Activated T-cell treated with anti-CD3 and anti-CD28 coated beads for 4 hours (primary cell): ENCODE data around the gene OSGEP.

Experiments used
- DNase-seq: peaks from one replicate; pipeline ENCODE4 v3.0.0-alpha.2; 2020

Gene OSGEP

DNA sequence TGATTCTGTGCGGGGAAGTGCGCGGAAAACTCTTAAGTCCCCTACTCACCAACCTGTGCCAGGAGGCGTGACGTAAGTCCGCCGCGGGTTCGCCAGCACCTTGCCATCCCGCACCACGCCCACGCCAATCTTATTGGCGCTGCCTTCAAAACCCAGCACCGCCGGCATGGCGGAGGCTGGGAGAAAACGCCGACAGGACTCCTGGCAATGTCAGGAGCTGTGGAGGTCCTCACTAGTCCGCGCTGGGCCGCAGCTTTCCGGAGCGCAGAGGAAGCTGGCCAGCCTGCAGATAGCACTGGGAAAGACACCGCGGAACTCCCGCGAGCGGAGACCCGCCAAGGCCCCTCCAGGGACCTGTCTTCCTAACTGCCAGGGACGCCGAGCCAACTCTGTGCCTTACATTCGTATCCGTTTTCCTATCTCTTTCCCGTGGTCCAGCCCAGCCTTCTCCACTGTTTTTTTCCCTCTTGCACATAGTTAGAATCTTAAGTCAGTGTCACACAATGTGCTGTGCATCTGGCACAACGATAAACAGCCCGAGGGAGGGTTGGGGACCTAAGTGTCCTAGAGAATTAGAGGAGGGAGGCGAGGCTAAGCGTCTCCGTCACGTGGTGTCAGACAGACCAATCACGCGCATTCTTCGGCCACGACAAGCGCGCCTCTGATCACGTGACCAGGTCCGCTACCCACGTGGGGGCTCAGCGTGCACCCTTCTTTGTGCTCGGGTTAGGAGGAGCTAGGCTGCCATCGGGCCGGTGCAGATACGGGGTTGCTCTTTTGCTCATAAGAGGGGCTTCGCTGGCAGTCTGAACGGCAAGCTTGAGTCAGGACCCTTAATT is at the start of gene OSGEP, which contains the start of gene APEX1:
TSS of gene OSGEP (minus strand) at position 297 of the 839 bp plus-strand sequence. CDS start at position 168, 129 bp downstream.
TSS of gene APEX1 (plus strand) at position 711 of the 839 bp plus-strand sequence. CDS start 420 bp downstream, outside the sequence.
- DNase-seq, result peak; percentile 95

DNA sequence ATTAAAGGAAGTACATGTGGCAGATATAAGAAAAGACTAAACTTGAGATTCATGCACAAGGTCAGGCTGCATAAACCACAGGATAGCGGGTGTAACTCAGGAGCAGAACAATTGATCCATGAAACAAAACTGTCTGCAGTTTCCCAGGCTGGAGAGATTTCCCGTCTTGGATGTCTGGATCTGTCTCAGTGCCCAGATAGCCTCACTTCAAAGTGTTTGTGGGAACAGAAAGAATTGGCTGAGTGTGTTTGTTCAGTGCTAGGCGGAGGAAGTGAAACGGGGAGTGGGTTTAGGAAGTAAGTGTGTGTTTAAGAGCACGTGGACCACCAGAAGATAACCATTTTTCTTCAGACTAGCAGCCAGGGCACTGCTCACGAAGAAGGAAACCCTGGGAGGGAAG is 49.3 kb upstream of the OSGEP start:
- no peak for DNase-seq

- DNase-seq, result no peak
Observed at GRCh38 chr14:20501346-20501745, 46.7 kb upstream of the OSGEP start.

- DNase-seq, result no peak
Observed at GRCh38 chr14:20499881-20500280, 45.3 kb upstream of the OSGEP start.

GRCh38 chr14:20499108-20499507 is 44.5 kb upstream of the OSGEP start:
- no peak for DNase-seq

DNA sequence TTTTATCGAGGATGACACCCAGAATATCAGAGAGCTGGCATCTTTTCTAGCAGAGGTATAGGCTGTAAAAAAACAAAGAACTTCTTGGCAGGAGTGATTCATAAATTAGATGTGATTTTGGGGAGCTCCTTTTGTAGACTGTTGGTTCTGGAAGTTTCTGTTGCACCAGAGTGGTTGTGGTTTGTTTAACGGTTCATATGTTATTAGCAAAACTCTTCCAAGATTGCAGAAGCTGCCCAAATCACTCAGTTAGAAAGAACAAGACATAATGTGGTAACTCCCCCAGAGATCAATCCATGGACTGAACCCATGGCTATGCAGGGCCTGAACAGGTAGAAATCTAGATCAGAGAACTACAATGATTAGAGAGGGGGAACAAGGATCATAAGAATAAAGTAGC is 44.0 kb upstream of the OSGEP start:
- DNase-seq, result no peak

DNA sequence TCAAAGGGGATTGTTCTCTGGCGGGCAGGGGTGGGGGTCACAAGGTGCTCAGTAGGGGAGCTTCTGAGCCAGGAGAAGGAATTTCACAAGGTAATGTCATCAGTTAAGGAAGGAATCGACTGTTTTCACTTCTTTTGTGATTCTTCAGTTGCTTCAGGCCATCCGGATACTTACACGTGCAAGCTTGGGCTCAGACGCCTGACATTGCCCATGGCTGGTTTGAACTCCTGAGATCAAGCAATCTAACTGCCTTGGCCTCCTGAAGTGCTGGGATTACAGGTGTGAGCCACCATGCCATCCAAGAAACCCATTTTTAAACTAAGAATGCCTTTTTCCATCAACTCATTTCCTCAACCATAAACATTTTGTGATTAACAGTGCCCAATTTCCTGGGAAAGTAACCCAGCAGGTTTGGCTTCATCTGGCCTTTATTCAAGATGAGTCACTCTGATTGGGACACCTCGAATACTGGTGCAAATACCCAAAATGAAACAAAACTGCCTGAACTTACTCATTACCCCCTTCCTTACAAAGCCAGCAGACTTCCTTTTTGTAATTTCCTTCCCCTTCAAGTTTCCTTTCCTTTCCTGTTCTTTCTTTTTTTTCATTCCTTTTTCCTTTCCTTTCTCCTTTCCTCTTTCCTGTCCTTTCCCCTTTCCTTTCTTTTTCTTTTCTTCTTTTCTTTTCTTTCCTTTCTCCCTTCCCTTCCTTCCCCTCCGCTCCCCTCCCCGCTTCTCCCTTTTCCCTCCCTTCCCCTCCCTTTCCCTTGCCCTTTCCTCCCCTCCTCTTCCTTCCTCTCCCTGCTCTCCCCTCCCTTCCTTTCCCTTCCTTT is 40.5 kb upstream of the OSGEP start:
- no peak for DNase-seq

- no peak for DNase-seq
Observed at GRCh38 chr14:20493634-20494033, 39.0 kb upstream of the OSGEP start.

DNA sequence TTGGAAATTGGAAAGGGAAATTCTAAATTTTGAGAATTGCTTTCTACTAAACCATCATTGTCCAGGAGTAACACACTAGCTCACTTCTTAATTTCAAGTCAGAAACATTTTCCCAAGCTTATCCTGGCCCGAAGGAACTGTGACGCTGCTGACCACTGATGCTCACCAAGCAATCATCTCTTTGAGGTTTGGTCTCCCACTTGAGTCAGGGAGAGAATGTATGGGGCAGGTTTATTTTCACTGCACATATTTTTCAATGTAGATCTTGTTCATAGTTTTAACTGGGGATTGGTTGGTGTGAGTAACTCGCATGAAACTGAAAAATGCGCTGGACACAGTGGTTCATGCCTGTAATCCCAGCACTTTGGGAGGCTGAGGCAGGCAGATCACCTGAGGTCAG is 37.9 kb upstream of the OSGEP start:
- no peak for DNase-seq

DNA sequence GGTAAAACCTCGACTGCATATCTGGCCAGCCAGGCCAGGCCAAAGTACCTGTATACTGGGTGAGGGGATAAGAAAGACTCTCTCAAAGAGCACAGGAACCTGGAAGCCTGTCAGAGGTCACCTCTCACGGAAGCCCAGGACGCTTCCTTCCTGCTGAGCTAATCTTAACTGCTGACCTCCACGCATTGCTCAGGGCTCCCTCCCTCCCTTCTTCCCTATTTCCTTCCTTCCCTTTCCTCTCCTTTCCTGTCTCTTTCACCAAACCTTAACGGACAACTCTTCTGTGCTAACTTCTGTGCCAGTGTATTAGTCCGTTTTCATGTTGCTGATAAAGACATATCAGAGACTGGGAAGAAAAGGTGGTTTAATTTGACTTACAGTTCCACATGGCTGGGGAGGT is 36.0 kb upstream of the OSGEP start:
- no peak for DNase-seq

DNA sequence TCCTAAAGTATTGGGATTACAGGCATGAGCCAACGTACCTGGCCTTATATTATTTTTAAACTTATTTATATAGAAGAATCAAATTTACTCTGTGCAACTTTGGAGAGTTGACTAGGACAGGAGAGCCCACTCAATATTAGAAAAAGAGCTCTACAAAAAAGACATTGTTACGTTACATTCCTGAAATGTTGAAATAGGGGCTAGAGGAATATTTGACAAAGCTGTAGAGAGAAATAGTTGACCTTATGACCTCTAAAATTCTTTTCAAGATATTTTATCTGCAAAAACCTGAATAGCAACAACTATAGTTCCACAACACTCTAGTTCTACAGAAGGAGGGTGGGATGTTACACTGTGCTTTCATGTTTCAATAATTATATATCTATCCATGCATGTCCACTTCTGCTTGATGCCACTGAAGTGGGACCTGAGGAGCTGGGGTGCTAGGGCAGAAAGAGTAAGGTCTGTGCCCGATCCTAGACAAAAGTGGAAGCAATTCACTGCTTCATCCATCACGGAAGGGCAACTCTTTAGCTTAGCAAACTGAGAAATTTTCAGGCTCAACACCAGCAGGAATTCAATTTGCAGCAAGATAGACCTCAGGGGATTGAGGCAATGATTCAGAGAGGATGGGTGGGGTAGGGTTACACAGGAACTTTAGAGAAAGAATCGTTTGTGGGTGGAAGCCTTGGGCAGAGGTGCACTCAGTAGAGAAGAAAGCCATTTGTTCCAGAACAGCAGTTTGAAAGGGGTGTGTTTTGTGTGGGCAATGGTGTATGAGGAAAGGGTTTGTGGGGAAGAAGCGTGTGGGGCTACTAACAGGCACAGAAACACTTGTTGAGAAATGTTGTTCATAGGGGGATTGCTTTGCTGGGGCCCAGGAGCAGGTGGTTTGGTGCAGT is 34.7 kb upstream of the OSGEP start:
- no peak for DNase-seq

- DNase-seq, result no peak
Observed at GRCh38 chr14:20487396-20487725, 32.7 kb upstream of the OSGEP start.

GRCh38 chr14:20486684-20487395 is 32.2 kb upstream of the OSGEP start:
- DNase-seq, result no peak

GRCh38 chr14:20485900-20486299 is 31.3 kb upstream of the OSGEP start:
- no peak for DNase-seq

DNA sequence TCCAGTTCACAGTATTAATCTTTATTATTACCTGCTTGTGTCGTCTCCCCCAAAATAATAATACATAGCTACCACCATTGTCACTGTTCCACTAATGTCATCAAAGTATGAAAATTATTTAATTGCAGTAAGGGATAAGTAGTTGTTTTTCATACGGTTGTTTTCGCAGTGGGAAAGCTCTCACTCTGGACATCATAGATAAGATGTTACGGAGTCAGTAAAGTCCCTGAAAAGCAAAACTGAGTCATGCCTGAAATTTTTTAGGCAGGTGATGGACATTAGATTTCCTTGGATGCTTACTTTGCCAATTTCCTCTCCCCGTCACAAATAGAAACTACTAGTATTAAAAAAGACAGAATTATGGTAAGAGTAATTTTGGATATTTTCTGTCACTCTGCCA is 27.8 kb upstream of the OSGEP start:
- DNase-seq, result no peak

- DNase-seq, result no peak
Observed at GRCh38 chr14:20478894-20479293, 24.3 kb upstream of the OSGEP start.

DNA sequence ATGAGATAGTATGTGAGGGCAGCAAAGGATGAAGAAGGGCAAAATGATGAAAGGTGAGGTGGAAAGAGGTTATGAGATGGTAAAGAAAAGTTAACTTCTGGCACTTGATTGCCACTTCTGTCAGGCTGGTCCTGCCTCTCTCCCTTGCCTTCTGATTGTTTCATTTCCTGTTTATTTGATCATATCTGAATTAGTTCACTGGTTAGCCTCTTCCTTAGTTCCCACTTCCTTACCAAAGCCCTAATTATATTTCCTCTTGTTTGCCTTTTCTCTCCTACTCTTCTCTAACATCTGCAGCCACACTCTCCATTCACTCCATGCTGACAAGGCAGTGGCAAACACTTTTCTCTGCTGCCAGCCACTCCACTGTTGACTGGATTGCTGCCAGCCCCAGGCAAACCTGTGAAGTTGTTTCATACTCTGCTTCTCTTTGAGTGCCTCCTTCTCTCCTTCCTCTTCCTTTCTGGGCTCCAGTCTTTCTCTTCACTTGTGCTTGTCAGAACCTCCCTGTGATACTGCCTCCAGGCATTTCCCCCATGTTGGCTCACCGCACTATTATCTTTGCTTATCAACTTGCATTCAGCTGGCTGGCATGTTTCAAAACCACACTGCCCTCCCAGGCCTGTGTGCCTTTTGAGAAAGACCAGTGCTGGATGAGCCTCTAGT is 22.7 kb upstream of the OSGEP start:
- DNase-seq, result no peak

GRCh38 chr14:20476776-20477175 is 22.2 kb upstream of the OSGEP start:
- DNase-seq, result no peak

- no peak for DNase-seq
Observed at GRCh38 chr14:20472536-20473169, 18.0 kb upstream of the OSGEP start.

DNA sequence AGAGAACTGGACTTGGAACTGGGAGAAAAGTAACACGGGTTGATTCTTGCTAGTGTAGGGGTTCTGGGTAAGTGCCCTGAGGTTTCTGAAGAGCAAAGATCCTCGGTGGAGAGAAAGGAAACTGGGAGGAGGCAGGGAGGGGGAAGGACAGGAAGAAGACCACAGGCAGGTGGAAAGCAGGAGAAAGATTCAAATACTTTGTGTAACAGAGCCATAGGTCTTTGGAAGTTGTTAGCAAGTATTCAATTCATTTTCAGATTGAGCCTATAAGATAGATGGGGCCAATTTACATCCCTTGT is 15.9 kb upstream of the OSGEP start:
- DNase-seq, result no peak

GRCh38 chr14:20469890-20470602 is 15.4 kb upstream of the OSGEP start:
- peak; percentile 51 for DNase-seq
